Measurements from ENCODE around the gene SNUPN.
"Not testable (repeated sequence)": the region's sequence is repeated elsewhere in the genome, so short reads cannot be mapped to it uniquely, and the experiment has no call there.

The SNUPN gene

DNA sequence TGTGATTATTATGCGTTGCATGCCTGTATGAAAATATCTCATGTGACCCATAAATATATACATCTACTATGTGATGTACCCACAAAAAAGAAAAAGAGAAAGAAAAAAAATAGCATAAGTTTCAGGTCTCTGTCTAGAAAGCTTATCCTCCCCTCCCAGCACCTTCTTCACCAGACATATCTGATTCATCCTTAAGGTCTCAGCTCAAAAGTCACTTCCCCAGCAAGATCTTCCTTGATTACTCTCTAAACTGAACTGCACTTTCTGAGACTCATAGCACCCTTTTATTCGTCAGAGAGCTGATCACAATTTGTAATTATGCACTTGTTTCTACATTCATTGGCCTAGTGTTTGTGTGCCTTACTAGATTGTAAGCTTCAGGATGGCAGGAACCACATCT is 35.3 kb downstream of the SNUPN start:
- no peak for FAIRE-seq

DNA sequence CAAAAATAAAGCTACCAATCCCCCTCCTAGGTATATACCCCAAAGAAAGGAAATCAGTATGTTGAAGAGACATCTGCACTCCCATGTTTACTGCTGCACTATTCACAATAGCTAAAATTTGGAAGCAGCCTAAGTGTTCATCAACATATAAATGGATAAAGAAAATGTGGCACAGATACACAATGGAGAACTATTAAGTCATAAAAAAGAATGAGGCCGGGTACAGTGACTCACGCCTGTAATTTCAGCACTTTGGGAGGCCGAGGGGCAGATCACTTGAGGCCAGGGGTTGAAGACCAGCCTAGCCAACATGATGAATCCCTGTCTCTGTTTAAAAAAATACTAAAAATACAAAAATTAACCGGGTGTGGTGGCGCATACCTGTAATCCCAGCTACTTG is 36.5 kb downstream of the SNUPN start:
- no peak for FAIRE-seq
- no peak for DNase-seq (ENCODE audit: insufficient read length)
- no peak for TF ChIP-seq POLR2AphosphoS5 (IDR thresholded peaks at IDR 0.05; ENCODE audit: low read depth, low read length)
- no peak for TF ChIP-seq POLR2A (IDR thresholded peaks at IDR 0.05; ENCODE audit: low read depth, low read length)
- TF ChIP-seq TAF1 (IDR thresholded peaks at IDR 0.05; ENCODE audit: borderline replicate concordance, low read depth, low read length) = no peak

More for the DNA sequence above, 35.3 kb downstream of the SNUPN start:
- no peak for DNase-seq (ENCODE audit: insufficient read length)
- no peak for TF ChIP-seq TAF1 (IDR thresholded peaks at IDR 0.05; ENCODE audit: borderline replicate concordance, low read depth, low read length)
- TF ChIP-seq POLR2A (IDR thresholded peaks at IDR 0.05; ENCODE audit: low read depth, low read length) = no peak
- no peak for TF ChIP-seq POLR2AphosphoS5 (IDR thresholded peaks at IDR 0.05; ENCODE audit: low read depth, low read length)

GRCh38 chr15:75586422-75586821 is 39.1 kb downstream of the SNUPN start:
- not testable (repeated sequence) for FAIRE-seq

DNA sequence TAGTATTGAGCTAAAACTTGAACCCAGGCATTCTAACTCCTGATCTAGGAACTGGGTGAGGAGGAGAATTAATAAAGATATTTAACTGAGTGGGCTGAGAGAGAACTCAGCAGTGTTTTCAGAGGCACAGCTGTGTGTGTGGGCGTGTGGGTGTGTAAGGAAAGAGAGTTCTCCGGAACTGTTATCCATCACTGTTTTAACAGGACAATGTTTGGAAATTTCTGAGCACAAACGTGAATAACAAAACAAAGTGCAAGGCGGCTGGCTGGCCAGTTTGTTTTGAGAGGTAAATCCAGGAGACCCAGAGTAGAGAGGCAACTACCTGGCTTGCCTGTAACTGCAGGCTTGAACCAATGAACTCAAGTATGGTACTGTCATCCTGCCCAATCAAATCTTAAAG is 41.4 kb downstream of the SNUPN start:
- FAIRE-seq (no peak), DNase-seq (ENCODE audit: insufficient read length) (no peak)
- TF ChIP-seq TAF1 (IDR thresholded peaks at IDR 0.05; ENCODE audit: borderline replicate concordance, low read depth, low read length) = no peak
- no peak for TF ChIP-seq POLR2A (IDR thresholded peaks at IDR 0.05; ENCODE audit: low read depth, low read length)
- no peak for TF ChIP-seq POLR2AphosphoS5 (IDR thresholded peaks at IDR 0.05; ENCODE audit: low read depth, low read length)

More at GRCh38 chr15:75586422-75586821, 39.1 kb downstream of the SNUPN start:
- DNase-seq (ENCODE audit: insufficient read length) = not testable (repeated sequence)

- FAIRE-seq = no peak
- no peak for DNase-seq (ENCODE audit: insufficient read length)
- TF ChIP-seq POLR2A (IDR thresholded peaks at IDR 0.05; ENCODE audit: low read depth, low read length) (no peak), POLR2AphosphoS5 (IDR thresholded peaks at IDR 0.05; ENCODE audit: low read depth, low read length) (no peak), TAF1 (IDR thresholded peaks at IDR 0.05; ENCODE audit: borderline replicate concordance, low read depth, low read length) (no peak)
Measured at GRCh38 chr15:75583701-75584100, 41.8 kb downstream of the SNUPN start.

DNA sequence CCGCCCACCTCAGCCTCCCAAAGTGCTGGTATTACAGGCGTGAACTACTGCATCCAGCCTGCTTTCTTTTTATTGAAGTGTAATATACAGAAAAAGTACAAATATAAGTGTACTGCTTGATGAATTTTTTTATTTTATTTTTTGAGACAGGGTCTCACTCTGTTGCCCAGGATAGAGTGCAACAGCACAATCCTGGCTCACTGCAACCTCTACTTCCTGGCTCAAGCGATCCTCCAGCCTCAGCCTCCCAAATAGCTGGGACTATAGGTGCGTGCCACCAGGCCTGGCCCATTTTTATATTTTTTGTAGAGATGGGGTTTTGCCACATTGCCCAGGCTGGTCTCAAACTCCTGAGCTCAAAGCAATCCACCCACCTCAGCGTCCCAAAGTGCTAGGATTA is 42.6 kb downstream of the SNUPN start:
- not testable (repeated sequence) for FAIRE-seq

DNA sequence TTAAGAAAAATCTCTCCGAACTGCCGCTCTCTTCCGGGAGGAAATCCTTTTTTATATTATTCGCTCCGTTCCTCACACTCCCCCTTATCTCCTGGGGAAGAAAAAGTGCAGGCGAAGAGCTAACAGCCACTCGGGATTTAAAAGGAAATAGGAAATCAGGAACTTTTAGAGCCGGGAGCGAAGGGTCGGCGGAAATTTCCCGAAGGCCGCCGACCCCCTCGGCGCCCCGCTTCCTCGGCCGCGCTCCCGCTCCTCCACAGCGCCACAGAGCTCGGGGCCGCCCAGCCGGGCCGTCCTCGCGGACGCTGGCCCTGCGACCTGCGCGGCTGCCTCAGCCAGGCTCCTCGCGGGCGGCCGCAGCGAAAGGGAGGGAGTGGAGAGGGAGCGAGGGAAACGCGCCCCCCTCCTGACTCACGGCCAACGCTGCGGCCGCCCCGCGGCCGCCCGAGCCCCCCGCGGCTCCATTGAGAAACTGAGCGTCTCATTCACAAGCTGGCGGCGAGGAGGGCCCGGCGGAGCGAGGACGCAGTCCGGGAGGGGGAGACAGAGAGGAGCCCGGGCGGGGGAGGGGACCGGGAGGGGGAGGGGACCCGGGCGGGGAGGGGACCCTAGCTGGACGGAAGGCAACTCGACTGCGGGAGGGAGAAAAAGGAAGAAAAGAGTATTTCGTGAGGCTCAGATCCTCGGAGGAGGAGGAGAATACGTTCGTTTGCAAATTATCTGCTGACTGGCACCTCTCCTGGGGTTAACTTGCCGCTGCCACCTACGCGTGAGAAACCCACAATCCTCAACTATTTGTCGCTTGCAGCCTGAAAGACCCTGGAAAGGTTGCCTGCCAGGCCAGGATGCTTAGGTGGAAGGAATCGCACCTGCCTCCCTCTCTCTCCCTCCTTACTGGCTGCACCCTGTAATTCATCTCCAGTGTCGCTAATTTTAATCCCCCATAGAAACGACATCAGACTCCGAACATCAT is 46.3 kb downstream of the SNUPN start, which contains the start of gene PTPN9:
TSS of gene PTPN9 (minus strand) at position 368 of the 973 bp plus-strand sequence. CDS start 539 bp downstream, outside the sequence.
- peak; percentile 81 for FAIRE-seq
- TF ChIP-seq POLR2AphosphoS5 (IDR thresholded peaks at IDR 0.05; ENCODE audit: low read depth, low read length) (no peak), POLR2A (IDR thresholded peaks at IDR 0.05; ENCODE audit: low read depth, low read length) (peak; percentile 65; the same call in 1 of the 2 replicates), TAF1 (IDR thresholded peaks at IDR 0.05; ENCODE audit: borderline replicate concordance, low read depth, low read length) (no peak)
- peak; percentile 61 for DNase-seq (ENCODE audit: insufficient read length)

More for the DNA sequence above, 42.6 kb downstream of the SNUPN start:
- not testable (repeated sequence) for DNase-seq (ENCODE audit: insufficient read length)

DNA sequence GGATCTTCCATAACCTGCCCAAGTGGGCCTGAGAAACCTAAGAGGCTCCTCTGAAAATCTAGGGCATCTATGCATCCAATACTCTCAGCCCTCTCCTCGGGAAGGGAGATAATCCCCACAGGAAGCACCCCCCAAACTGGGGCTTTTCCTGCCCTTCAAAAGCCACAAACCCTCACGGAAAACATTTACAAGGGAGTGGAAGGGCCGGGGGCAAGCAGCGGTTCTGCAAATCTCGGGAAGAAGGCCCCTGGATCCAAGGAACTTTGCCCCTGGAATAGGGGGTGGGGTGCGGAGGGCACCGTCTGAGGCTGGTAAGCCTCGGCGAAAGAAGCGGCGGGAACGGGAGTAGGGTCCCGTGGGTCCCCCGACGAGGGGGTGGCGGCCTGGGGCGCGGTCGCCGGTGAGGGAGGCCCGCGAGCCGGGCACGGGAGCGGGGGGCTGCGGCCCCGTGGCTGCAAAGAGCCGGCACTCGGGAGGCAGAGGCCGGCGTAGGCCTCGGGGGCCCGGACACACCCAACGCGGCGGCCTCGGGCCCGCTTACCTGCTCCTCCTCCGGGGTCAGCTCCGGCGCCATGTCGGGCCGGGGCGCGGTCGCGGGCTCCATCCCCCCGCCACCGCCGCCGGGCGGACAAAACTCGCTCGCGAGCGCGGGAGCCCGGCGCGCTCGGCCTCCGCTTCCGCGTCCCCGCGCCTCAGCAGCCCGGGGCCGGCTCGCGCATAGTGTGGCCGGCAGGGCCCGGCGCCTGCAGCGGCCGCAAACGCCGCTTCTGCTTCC is 47.2 kb downstream of the SNUPN start:
- FAIRE-seq (no peak), DNase-seq (ENCODE audit: insufficient read length) (peak; percentile 41)
- TF ChIP-seq POLR2AphosphoS5 (IDR thresholded peaks at IDR 0.05; ENCODE audit: low read depth, low read length) (peak; percentile 20; the same call in 1 of the 2 replicates), POLR2A (IDR thresholded peaks at IDR 0.05; ENCODE audit: low read depth, low read length) (no peak)

- TF ChIP-seq POLR2A (IDR thresholded peaks at IDR 0.05; ENCODE audit: low read depth, low read length) (no peak), POLR2AphosphoS5 (IDR thresholded peaks at IDR 0.05; ENCODE audit: low read depth, low read length) (no peak), TAF1 (IDR thresholded peaks at IDR 0.05; ENCODE audit: borderline replicate concordance, low read depth, low read length) (no peak)
- no peak for DNase-seq (ENCODE audit: insufficient read length)
- no peak for FAIRE-seq
Measured at GRCh38 chr15:75577401-75578172, 47.9 kb downstream of the SNUPN start.

DNA sequence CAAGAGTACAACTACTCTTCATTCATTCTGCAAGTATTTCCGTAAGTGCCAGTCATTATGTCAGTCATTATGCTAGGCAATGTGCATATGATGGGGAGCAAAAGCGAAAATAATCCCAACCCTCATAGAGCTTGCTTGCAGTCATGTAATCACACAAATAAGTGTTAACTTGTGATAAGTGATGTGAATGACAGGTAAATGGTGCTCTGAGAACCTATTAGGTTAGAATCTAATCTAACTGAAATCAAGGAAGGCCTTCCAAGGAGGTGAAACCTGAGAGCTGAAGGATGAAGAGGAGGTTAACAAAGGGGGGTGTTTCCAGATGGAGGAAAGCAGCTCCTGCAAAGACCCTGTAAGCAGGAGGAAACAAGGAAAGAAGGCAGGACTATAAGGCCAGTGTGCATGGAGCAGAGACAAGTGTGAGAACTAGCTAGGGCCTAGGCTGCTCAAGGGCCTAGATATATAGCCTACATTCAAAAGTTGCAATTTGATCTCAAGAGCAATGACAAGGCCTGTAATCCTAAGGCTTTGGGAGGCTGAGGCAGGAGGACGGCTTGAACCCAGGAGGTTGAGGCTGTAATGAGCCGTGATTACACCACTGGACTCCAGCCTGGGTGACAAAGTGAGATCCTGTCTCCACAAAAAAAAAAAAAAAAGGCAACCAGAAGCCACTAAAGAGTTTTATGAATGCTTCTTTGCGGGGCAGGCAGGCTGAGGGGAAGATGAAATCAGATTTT is 51.7 kb downstream of the SNUPN start:
- no peak for FAIRE-seq

More for the DNA sequence above, 51.7 kb downstream of the SNUPN start:
- DNase-seq (ENCODE audit: insufficient read length) = no peak
- TF ChIP-seq TAF1 (IDR thresholded peaks at IDR 0.05; ENCODE audit: borderline replicate concordance, low read depth, low read length) (no peak), POLR2AphosphoS5 (IDR thresholded peaks at IDR 0.05; ENCODE audit: low read depth, low read length) (no peak), POLR2A (IDR thresholded peaks at IDR 0.05; ENCODE audit: low read depth, low read length) (no peak)
